ENCODE data around the gene ALDH1A2. TPM values are rescaled to one million over a fixed set of nuclear protein-coding genes. Genes with fewer than 3 reads are reported as not detected.

The ALDH1A2 gene
- polyA plus RNA-seq, 1 experiment: 0.68 TPM

GRCh38 chr15:58056015-58056414 lies 9.5 kb downstream of the ALDH1A2 start:
- TF ChIP-seq, protein P1, sequence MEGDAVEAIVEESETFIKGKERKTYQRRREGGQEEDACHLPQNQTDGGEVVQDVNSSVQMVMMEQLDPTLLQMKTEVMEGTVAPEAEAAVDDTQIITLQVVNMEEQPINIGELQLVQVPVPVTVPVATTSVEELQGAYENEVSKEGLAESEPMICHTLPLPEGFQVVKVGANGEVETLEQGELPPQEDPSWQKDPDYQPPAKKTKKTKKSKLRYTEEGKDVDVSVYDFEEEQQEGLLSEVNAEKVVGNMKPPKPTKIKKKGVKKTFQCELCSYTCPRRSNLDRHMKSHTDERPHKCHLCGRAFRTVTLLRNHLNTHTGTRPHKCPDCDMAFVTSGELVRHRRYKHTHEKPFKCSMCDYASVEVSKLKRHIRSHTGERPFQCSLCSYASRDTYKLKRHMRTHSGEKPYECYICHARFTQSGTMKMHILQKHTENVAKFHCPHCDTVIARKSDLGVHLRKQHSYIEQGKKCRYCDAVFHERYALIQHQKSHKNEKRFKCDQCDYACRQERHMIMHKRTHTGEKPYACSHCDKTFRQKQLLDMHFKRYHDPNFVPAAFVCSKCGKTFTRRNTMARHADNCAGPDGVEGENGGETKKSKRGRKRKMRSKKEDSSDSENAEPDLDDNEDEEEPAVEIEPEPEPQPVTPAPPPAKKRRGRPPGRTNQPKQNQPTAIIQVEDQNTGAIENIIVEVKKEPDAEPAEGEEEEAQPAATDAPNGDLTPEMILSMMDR (IDR thresholded peaks at IDR 0.05; ENCODE audit: low read depth, low read length): 0 out of 2 replicates have a peak, but pooled peaks have one; percentile 20
- no peaks in the 10 kb centered on the region for H3K27me3 ChIP-seq (ENCODE audit: control insufficient read depth, insufficient read depth, low read length)

DNA sequence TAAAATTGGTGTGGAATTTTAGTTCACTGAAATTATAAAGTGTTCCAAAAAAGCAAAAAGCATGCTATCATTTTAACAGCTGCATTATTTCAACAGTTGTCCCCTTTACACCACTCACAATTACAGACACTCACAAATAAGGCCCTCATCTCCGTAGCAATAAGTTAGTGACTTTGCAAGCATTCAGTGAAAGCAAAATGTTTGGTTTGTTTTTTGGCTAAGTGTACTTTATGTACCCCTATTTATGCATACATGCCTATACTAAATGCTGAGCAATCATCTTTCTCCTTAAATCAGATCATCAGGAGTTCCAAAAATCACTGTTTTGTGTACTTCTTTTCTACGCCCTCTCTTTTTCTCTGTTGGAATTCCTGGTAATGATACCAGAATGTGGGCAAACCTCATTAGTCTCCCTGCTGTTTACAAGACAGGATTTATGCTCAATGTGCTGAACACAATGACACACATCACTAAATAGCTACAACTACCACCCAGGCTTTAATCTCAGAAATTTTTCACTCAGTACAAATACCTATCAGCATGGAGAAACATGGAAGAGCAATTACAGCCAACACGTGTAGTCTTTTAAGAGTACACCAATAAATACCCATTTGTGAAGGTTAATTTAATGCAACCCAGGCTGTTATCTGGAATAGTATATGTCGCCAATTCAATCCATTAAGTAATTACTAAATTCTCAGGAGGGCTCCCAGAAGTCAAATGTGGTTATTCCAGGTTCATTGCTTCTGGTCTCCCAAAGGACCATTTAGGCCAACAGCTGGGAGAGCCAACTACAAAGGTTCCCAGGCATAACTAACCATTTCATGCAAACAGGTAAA lies 12.0 kb downstream of the ALDH1A2 start:
- H3K27ac ChIP-seq (ENCODE audit: low read depth, low read length): no peak overlapping the region
- ChIA-PET CTCF (no interaction called here), POLR2A (no interaction called here)
- no peaks in the 10 kb centered on the region for H3K27me3 ChIP-seq (ENCODE audit: control insufficient read depth, insufficient read depth, low read length)
- TF ChIP-seq, protein P1 (IDR thresholded peaks at IDR 0.05; ENCODE audit: low read depth, low read length): no peak
- DNase-seq (ENCODE audit: low read depth, low spot score): no peak
- no peaks in the 10 kb centered on the region for H3K9me3 ChIP-seq (ENCODE audit: control insufficient read depth, insufficient read depth, low read length)
- H3K4me3 ChIP-seq (ENCODE audit: low read depth, low read length): no peak overlapping the region

More at GRCh38 chr15:58056015-58056414, 9.5 kb downstream of the ALDH1A2 start:
- H3K4me3 ChIP-seq (ENCODE audit: low read depth, low read length): no peak overlapping the region
- no peak for DNase-seq (ENCODE audit: low read depth, low spot score)
- POLR2A ChIA-PET: no interaction called here
- no peaks in the 10 kb centered on the region for H3K9me3 ChIP-seq (ENCODE audit: control insufficient read depth, insufficient read depth, low read length)
- H3K27ac ChIP-seq (ENCODE audit: low read depth, low read length): no peak overlapping the region
- CTCF ChIA-PET: interaction anchor here (1.3 kb wide), 3 partner anchors 11 to 15 kb away, joined by 3 to 10 read pairs (median 7); no protein-coding TSS in a partner anchor

GRCh38 chr15:58052334-58052733 lies 13.2 kb downstream of the ALDH1A2 start:
- ChIA-PET POLR2A (no interaction called here), CTCF (interaction anchor here (1.0 to 1.9 kb wide), 3 partner anchors 10 to 19 kb away, joined by 3 to 7 read pairs (median 6); no protein-coding TSS in a partner anchor)
- TF ChIP-seq, protein P1 (IDR thresholded peaks at IDR 0.05; ENCODE audit: low read depth, low read length): no peak

DNA sequence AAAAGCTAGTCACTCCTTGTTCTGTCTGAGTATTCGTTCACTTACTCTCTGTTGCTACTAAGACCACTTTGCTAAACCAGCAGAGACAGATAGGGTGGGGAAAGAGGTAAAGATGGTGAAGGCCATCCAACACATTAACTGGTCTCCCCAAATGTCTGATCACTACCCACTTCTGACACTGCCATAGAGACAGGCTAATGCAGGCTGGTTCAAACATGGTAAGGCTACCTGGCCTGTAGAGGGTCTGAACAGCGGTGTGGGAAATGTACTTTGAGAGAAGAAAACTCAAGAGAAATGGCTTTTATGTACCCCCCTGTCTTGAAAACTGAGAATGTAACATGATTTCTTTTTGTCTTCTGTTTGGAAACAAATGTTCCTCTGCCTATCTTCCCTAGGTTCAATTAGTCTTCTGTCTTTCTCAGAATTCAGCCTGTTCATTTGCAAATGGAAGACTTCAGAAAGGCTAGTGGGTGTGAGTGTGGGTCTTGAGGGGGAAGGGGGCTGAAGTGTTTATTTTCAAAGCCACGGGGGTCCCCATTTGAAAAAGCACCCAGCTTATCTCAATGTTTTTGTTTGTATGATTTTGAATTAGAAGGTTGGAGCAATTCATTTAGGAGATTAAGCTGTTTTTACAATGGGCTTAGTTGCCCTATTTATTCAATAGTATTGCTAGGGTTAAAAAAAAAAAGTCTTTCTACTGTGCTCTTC lies 15.8 kb downstream of the ALDH1A2 start:
- no peak for DNase-seq (ENCODE audit: low read depth, low spot score)
- POLR2A ChIA-PET: no interaction called here
- no peaks in the 10 kb centered on the region for H3K27me3 ChIP-seq (ENCODE audit: control insufficient read depth, insufficient read depth, low read length)
- CTCF ChIA-PET: interaction anchor here (0.7 to 1.4 kb wide), 3 partner anchors 21 to 189 kb away, joined by 3 to 4 read pairs (median 3); no protein-coding TSS in a partner anchor
- H3K4me3 ChIP-seq (ENCODE audit: low read depth, low read length): no peak overlapping the region
- H3K9me3 ChIP-seq (ENCODE audit: control insufficient read depth, insufficient read depth, low read length): no peaks in the 10 kb centered on the region
- TF ChIP-seq, protein P1 (IDR thresholded peaks at IDR 0.05; ENCODE audit: low read depth, low read length): no peak
- H3K27ac ChIP-seq (ENCODE audit: low read depth, low read length): no peak overlapping the region

More at GRCh38 chr15:58052334-58052733, 13.2 kb downstream of the ALDH1A2 start:
- Histone ChIP-seq H3K4me3 (ENCODE audit: low read depth, low read length) (no peak overlapping the region), H3K9me3 (ENCODE audit: control insufficient read depth, insufficient read depth, low read length) (no peaks in the 10 kb centered on the region), H3K27ac (ENCODE audit: low read depth, low read length) (no peak overlapping the region), H3K27me3 (ENCODE audit: control insufficient read depth, insufficient read depth, low read length) (no peaks in the 10 kb centered on the region)
- DNase-seq (ENCODE audit: low read depth, low spot score): no peak
